ENCODE measurements around the gene KCTD16. TPM values are rescaled to one million over a fixed set of nuclear protein-coding genes. Genes with fewer than 3 reads are reported as not detected.

Gene KCTD16
- total RNA-seq, 4 donors from 2014 or later: not detected

DNA sequence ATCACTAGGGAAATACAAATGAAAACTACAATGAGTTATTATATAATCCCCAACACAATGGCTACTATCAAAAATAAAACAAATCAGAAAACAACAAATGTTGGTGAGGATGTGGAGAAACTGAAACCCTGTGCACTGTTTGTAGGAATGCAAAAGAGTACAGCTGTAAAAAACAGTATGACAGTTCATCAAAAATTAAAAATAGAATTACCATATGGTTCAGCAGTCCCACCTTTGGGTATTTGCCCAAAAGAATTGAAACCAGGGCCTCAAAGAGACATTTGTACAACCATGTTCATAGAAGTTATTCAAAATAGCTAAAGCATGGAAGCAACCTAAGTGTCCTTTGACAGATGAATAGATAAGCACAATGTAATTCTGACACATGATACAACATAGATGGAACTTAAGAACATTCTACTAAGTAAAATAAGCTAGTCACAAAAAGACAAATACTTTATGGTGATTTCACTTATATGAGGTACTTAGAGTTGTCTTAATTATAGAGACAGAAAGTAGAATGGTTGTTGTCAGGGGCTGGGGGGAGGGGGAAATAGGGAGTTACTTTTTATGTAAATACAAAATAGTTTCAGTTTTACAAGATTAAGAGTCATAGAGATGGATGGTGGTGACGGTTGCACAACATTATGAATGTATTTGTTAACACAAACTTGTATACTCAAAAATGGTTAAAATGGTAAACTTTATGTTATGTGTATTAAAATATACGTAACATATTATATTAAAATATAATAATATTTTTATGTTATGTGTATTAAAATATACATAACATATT lies 102.8 kb downstream of the KCTD16 start:
- DNase-seq: no peak
- intact Hi-C loops (cut with DNase I): no loop called here

DNA sequence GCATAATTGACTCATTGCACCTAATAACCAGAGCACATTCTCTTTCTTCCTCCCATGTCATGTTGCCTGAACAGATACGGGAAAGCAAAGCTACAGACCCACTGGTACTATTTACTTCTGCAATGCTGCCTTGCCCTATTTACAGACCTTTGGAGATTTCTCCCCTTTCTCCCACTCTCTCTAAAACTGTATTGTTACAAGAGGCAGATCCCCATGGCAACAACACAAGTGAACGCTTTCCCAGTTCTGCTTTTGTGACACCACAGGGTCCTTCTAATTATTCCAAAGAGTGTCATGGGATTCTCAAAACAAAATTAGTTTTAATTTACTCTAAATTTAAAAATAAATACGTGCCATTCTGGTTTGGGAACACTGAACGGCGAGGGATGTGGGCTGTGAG lies 104.7 kb downstream of the KCTD16 start:
- intact Hi-C loops (cut with DNase I): no loop called here
- WGBS, 2 donors: 46 to 54% methylated on average over 5 of the region's 5 CpGs
- no peaks in the 10 kb centered on the region for H3K9me3 ChIP-seq
- no peak for TF ChIP-seq POLR2A (IDR thresholded peaks at IDR 0.05)
- TF ChIP-seq, protein P1, sequence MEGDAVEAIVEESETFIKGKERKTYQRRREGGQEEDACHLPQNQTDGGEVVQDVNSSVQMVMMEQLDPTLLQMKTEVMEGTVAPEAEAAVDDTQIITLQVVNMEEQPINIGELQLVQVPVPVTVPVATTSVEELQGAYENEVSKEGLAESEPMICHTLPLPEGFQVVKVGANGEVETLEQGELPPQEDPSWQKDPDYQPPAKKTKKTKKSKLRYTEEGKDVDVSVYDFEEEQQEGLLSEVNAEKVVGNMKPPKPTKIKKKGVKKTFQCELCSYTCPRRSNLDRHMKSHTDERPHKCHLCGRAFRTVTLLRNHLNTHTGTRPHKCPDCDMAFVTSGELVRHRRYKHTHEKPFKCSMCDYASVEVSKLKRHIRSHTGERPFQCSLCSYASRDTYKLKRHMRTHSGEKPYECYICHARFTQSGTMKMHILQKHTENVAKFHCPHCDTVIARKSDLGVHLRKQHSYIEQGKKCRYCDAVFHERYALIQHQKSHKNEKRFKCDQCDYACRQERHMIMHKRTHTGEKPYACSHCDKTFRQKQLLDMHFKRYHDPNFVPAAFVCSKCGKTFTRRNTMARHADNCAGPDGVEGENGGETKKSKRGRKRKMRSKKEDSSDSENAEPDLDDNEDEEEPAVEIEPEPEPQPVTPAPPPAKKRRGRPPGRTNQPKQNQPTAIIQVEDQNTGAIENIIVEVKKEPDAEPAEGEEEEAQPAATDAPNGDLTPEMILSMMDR (IDR thresholded peaks at IDR 0.05): no peak
- no peaks in the 10 kb centered on the region for H3K36me3 ChIP-seq
- H3K27me3 ChIP-seq: no peaks in the 10 kb centered on the region
- DNase-seq: no peak
- H3K4me3 ChIP-seq: no peak overlapping the region
- H3K27ac ChIP-seq: no peak overlapping the region
- H3K4me1 ChIP-seq: no peaks in the 10 kb centered on the region

More for the DNA sequence above, 102.8 kb downstream of the KCTD16 start:
- no peaks in the 10 kb centered on the region for H3K4me1 ChIP-seq
- WGBS, 2 donors: 71 to 75% methylated on average over 2 of the region's 2 CpGs
- no peak overlapping the region for H3K4me3 ChIP-seq
- TF ChIP-seq, protein P1 (IDR thresholded peaks at IDR 0.05): no peak
- no peak for TF ChIP-seq POLR2A (IDR thresholded peaks at IDR 0.05)
- no peaks in the 10 kb centered on the region for H3K27me3 ChIP-seq
- H3K27ac ChIP-seq: no peak overlapping the region
- H3K9me3 ChIP-seq: no peaks in the 10 kb centered on the region
- no peaks in the 10 kb centered on the region for H3K36me3 ChIP-seq

DNA sequence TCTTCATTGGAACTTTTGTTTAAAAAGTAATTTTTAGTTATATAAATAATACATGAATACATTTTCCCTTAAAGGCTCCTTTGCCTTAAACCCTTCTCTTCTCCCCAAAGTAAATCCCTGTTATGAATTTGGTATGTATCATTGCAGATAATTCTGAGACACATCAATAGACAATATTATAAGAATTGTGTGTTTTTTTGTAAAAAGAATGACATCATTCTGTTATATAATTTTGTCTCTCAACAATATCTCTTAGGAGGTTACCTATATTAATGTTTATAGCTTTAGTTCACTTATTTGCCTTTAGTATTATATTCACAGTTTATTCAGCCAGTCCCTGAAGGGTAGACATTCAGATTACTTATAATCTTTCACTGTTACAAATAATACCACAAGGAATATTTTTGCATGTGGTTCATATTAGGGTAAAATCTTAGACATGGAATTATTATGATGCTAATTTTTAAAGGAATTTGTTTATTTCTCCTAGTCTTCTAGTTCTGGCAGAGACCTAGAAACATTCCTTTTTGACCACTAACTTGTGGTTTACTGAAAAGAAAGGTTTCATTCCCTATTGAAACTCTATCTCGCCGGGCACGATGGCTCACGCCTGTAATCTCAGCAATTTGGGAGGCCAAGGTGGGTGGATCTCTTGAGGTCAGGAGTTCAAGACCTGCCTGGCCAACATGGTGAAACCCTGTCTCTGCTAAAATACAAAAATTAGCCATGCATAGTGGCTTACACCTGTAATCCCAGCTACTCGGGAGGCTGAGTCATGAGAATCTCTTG lies 105.6 kb downstream of the KCTD16 start:
- no peak overlapping the region for H3K27ac ChIP-seq
- intact Hi-C loops (cut with DNase I): no loop called here
- no peak overlapping the region for H3K4me3 ChIP-seq
- H3K9me3 ChIP-seq: no peaks in the 10 kb centered on the region
- no peaks in the 10 kb centered on the region for H3K27me3 ChIP-seq
- DNase-seq: no peak
- WGBS, 2 donors: 61 to 64% methylated on average over 5 of the region's 5 CpGs
- H3K36me3 ChIP-seq: no peaks in the 10 kb centered on the region
- H3K4me1 ChIP-seq: no peaks in the 10 kb centered on the region
- no peak for TF ChIP-seq POLR2A (IDR thresholded peaks at IDR 0.05)
- TF ChIP-seq, protein P1 (IDR thresholded peaks at IDR 0.05): no peak

DNA sequence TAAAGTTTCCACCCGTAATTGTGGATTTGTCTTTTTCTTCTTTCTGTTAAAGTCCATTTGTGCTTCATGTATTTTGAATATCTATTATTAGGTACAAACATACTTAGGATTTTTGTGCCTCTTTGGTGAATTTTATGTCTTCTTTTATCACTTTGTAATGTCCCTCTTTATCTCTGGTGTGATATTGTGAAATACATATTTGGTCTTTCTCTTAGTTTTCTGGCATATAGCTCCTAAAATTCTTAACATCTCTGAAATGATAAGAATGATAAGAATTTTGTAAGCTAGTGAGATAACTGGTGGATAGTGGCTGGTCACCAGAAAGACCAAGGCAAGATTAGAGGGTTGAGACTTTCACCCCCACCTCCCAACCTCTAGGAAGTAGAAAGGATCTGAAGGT lies 111.1 kb downstream of the KCTD16 start:
- WGBS, 2 donors: 48 to 60% methylated on average over 1 of the region's 1 CpG
- no peak overlapping the region for H3K4me3 ChIP-seq
- no peaks in the 10 kb centered on the region for H3K4me1 ChIP-seq
- H3K9me3 ChIP-seq: no peaks in the 10 kb centered on the region
- DNase-seq: no peak
- no peak for TF ChIP-seq POLR2A (IDR thresholded peaks at IDR 0.05)
- TF ChIP-seq, protein P1 (IDR thresholded peaks at IDR 0.05): no peak
- intact Hi-C loops (cut with DNase I): no loop called here
- no peaks in the 10 kb centered on the region for H3K36me3 ChIP-seq
- no peak overlapping the region for H3K27ac ChIP-seq
- no peaks in the 10 kb centered on the region for H3K27me3 ChIP-seq

DNA sequence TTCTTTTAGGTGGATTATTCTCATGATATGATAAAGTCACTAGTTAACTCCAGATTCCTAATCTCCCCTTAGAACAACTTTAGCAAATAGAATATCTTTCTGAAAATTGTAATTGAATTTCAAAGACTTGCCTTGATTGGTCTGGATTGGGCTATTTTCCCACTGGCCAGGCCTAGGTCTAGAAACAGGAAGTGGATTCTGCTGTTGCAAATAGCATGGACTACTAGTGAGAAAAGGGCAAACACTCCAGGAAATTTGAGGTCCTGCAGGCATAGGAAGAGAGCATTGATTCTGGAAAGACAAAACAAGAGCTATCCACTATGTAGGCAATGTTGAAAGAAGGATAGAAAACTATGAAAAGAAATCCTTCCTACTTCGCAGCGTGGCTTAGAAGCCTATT lies 113.4 kb downstream of the KCTD16 start:
- TF ChIP-seq, protein P1 (IDR thresholded peaks at IDR 0.05): no peak
- TF ChIP-seq POLR2A (IDR thresholded peaks at IDR 0.05): no peak
- no peak for DNase-seq
- intact Hi-C loops (cut with DNase I): no loop called here
- H3K27ac ChIP-seq: no peak overlapping the region
- 32 to 70% methylated on average over 2 of the region's 2 CpGs for WGBS, 2 donors
- no peaks in the 10 kb centered on the region for H3K4me1 ChIP-seq
- no peak overlapping the region for H3K4me3 ChIP-seq
- no peaks in the 10 kb centered on the region for H3K27me3 ChIP-seq
- H3K36me3 ChIP-seq: no peaks in the 10 kb centered on the region
- no peaks in the 10 kb centered on the region for H3K9me3 ChIP-seq
